PC-3 (cell line): ENCODE data around the gene IFNL4. TPM values are rescaled to one million over a fixed set of nuclear protein-coding genes. Genes with fewer than 3 reads are reported as not detected.

ENCODE experiments used
- ATAC-seq: fragments of 200-7000 bp; cut with Tn5 transposase; 2 replicates; pipeline ENCODE4 v1.9.1; 2020; ENCODE audit warnings: mild to moderate bottlenecking, moderate library complexity
- BruUV-seq: library from RNA; stranded (reverse); fragments of 400-500 nt; replicated peaks from 2 replicates; lab custom pipeline; 2021; lab: Mats Ljungman, UMichigan
- CTCF ChIA-PET: fragments of 300-600 bp; sonication (Branson Sonifier 250); formaldehyde crosslinking; loops from one replicate; lab custom pipeline; 2022; ENCODE audit warnings: antibody characterized with exemption; lab: Charles Lee
- POLR2A ChIA-PET: fragments of 300-600 bp; sonication (Branson Sonifier 250); formaldehyde crosslinking; loops from one replicate; lab custom pipeline; 2022; ENCODE audit warnings: antibody characterized with exemption; ENCODE audit not compliant: unreplicated experiment; lab: Charles Lee
- DNase-seq: peaks from one replicate; pipeline ENCODE4 v3.0.0-alpha.2; 2015
- H2AFZ ChIP-seq: fragments of 300-600 bp; sonication (generic); 2 replicates; pipeline ENCODE4 v1.6.0; 2016; ENCODE audit warnings: antibody characterized with exemption, low read length
- H3F3A ChIP-seq: fragments of 300-600 bp; sonication (generic); one replicate; pipeline ENCODE4 v1.6.0; 2017; ENCODE audit warnings: antibody characterized with exemption, low read length, control low read depth, mild to moderate bottlenecking; ENCODE audit not compliant: unreplicated experiment
- H3K27ac ChIP-seq: fragments of 300-600 bp; sonication (generic); 2 replicates; pipeline ENCODE4 v1.5.1; 2016; ENCODE audit warnings: mild to moderate bottlenecking, low read length
- H3K27me3 ChIP-seq: fragments of 300-600 bp; sonication (generic); 2 replicates; pipeline ENCODE4 v1.6.1; 2016; ENCODE audit warnings: low read length, mixed read lengths
- H3K36me3 ChIP-seq: fragments of 300-600 bp; sonication (generic); 2 replicates; pipeline ENCODE4 v1.6.1; 2016; ENCODE audit warnings: low read depth, mixed run types, low read length, mixed read lengths
- H3K4me1 ChIP-seq: fragments of 300-600 bp; sonication (generic); 2 replicates; pipeline ENCODE4 v1.5.1; 2016; ENCODE audit warnings: low read length; ENCODE audit not compliant: insufficient read depth
- H3K4me2 ChIP-seq: fragments of 300-600 bp; sonication (generic); 2 replicates; pipeline ENCODE4 v1.6.0; 2016; ENCODE audit warnings: low read length
- H3K4me3 ChIP-seq: fragments of 300-600 bp; sonication (generic); 2 replicates; pipeline ENCODE4 v1.5.1; 2016; ENCODE audit warnings: mild to moderate bottlenecking, low read length, mixed read lengths
- H3K79me2 ChIP-seq: fragments of 300-600 bp; sonication (generic); 2 replicates; pipeline ENCODE4 v1.6.1; 2017; ENCODE audit warnings: low read length, mixed read lengths
- H3K9ac ChIP-seq: fragments of 300-600 bp; sonication (generic); 2 replicates; pipeline ENCODE4 v1.6.0; 2016; ENCODE audit warnings: mild to moderate bottlenecking, low read length
- H3K9me2 ChIP-seq: fragments of 300-600 bp; sonication (generic); replicated peaks from 2 replicates; pipeline ENCODE4 v1.6.1; 2016; ENCODE audit warnings: mixed run types, low read length, mixed read lengths
- H3K9me3 ChIP-seq: fragments of 300-600 bp; sonication (generic); 2 replicates; pipeline ENCODE4 v1.6.1; 2016; ENCODE audit warnings: low read length, mixed read lengths
- H4K20me1 ChIP-seq: fragments of 300-600 bp; sonication (generic); 2 replicates; pipeline ENCODE4 v1.6.1; 2016; ENCODE audit warnings: low read length, mixed read lengths
- EZH2 ChIP-seq: fragments of 300-600 bp; sonication (generic); IDR thresholded peaks from one replicate; pipeline ENCODE4 v1.6.1; 2017; ENCODE audit warnings: antibody characterized with exemption, mild to moderate bottlenecking, low read length; ENCODE audit not compliant: unreplicated experiment
- EZH2phosphoT487 ChIP-seq: fragments of 300-600 bp; sonication (generic); IDR thresholded peaks from 2 replicates; pipeline ENCODE4 v1.6.1; 2018; ENCODE audit warnings: mild to moderate bottlenecking, antibody characterized with exemption, low read length, borderline replicate concordance
- intact Hi-C: fragments of 100-400 bp; cut with micrococcal nuclease; formaldehyde crosslinking; loops from 2 replicates; pipeline ENCODE4 v1.9.0; 2023
- total RNA-seq: library from RNA; depleted of rRNA; stranded (reverse); fragments of >200 nt; gene quantifications from 2 replicates; pipeline ENCODE4 v1.2.3, GENCODE V29; 2014
- TF ChIP-seq, protein P1 (sequence below): fragments of 300-600 bp; sonication (generic); conservative IDR thresholded peaks from 2 replicates; pipeline ENCODE4 v1.5.1; 2017; ENCODE audit warnings: antibody characterized with exemption, low read depth, mild to moderate bottlenecking, low read length

Gene IFNL4
- total RNA-seq, 1 experiment from 2014 or later, result not detected

DNA sequence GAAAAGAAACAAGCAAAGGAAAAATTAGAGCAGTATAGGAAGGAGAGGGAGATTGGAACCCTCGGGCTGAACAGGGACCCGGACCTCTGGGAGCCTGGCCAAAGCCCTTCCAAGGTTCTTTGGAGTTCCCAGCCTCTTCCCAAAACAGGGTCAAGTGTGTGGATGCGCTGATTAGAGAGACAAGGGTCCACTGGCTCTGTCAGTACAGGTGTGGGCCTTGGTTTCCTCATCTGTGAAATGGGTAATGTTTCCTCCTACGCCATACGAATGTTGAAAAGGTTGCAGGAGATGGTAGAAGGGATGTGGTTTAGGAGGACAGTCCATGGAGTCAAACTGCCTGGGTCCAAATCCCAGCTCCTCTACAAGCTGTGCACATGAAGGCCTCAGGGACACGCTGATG, 42.5 kb downstream of the IFNL4 start:
- TF ChIP-seq, protein P1, sequence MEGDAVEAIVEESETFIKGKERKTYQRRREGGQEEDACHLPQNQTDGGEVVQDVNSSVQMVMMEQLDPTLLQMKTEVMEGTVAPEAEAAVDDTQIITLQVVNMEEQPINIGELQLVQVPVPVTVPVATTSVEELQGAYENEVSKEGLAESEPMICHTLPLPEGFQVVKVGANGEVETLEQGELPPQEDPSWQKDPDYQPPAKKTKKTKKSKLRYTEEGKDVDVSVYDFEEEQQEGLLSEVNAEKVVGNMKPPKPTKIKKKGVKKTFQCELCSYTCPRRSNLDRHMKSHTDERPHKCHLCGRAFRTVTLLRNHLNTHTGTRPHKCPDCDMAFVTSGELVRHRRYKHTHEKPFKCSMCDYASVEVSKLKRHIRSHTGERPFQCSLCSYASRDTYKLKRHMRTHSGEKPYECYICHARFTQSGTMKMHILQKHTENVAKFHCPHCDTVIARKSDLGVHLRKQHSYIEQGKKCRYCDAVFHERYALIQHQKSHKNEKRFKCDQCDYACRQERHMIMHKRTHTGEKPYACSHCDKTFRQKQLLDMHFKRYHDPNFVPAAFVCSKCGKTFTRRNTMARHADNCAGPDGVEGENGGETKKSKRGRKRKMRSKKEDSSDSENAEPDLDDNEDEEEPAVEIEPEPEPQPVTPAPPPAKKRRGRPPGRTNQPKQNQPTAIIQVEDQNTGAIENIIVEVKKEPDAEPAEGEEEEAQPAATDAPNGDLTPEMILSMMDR, result no peak
- TF ChIP-seq EZH2 (no peak), EZH2phosphoT487 (no peak)
- ATAC-seq (no peak), DNase-seq (no peak)
- no peaks in the 10 kb centered on the region for H3F3A ChIP-seq
- no peaks in the 10 kb centered on the region for H4K20me1 ChIP-seq
- H3K9me3 ChIP-seq, result no peaks in the 10 kb centered on the region
- no peak overlapping the region for H3K4me2 ChIP-seq
- no peak overlapping the region for H3K4me3 ChIP-seq
- intact Hi-C loops, result no loop called here
- no peak overlapping the region for H2AFZ ChIP-seq
- H3K36me3 ChIP-seq, result no peaks in the 10 kb centered on the region
- no peak overlapping the region for H3K9ac ChIP-seq
- no TSS peak for BruUV-seq
- no peaks in the 10 kb centered on the region for H3K9me2 ChIP-seq
- ChIA-PET POLR2A (no interaction called here), CTCF (no interaction called here)
- no peaks in the 10 kb centered on the region for H3K4me1 ChIP-seq
- H3K27ac ChIP-seq, result no peak overlapping the region
- H3K79me2 ChIP-seq, result no peaks in the 10 kb centered on the region
- H3K27me3 ChIP-seq, result no peaks in the 10 kb centered on the region

DNA sequence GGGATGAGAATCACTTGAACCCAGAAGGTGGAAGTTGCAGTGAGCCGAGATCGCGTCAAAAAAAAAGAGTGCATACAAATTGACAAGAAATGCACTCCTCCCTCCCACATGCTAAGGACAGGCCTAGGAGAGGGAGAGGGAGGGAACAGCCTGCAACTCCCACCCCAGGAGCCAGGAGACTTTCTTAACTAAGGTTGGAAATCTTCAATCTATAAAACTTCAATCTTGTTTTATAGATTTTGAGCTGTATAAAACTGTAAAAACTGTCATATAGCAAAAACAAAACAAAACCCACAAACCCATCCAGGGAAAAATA, 43.2 kb downstream of the IFNL4 start:
- Histone ChIP-seq H2AFZ (no peak overlapping the region), H3F3A (no peaks in the 10 kb centered on the region), H3K36me3 (no peaks in the 10 kb centered on the region), H3K9ac (no peak overlapping the region), H3K79me2 (no peaks in the 10 kb centered on the region), H4K20me1 (no peaks in the 10 kb centered on the region), H3K9me3 (no peaks in the 10 kb centered on the region), H3K4me2 (no peak overlapping the region), H3K4me1 (no peaks in the 10 kb centered on the region), H3K9me2 (no peaks in the 10 kb centered on the region), H3K4me3 (no peak overlapping the region), H3K27ac (no peak overlapping the region), H3K27me3 (no peaks in the 10 kb centered on the region)
- ATAC-seq, result no peak
- ChIA-PET POLR2A (no interaction called here), CTCF (no interaction called here)
- no peak for DNase-seq
- BruUV-seq, result no TSS peak
- no peak for TF ChIP-seq EZH2phosphoT487
- TF ChIP-seq, protein P1, result no peak
- no peak for TF ChIP-seq EZH2
- intact Hi-C loops, result no loop called here

GRCh38 chr19:39203372-39204341, 45.0 kb downstream of the IFNL4 start, which contains the start of gene SYCN:
SYCN (minus strand) TSS chr19:39204263; CDS start chr19:39204254, 9 bp downstream.
- H3K9ac ChIP-seq, result no peak within 1 kb of the TSS
- CTCF ChIA-PET, result no interaction called here
- DNase-seq, result no peak
- H3K27me3 ChIP-seq, result no peaks in the 10 kb centered on the region
- BruUV-seq, result no TSS peak
- intact Hi-C loops, result no loop called here
- H3K4me2 ChIP-seq, result no peak within 1 kb of the TSS
- H3K9me2 ChIP-seq, result no peaks in the 10 kb centered on the region
- H3K27ac ChIP-seq, result no peak within 1 kb of the TSS
- H3K4me3 ChIP-seq, result no peak within 1 kb of the TSS
- H3K9me3 ChIP-seq, result no peaks in the 10 kb centered on the region
- H3K79me2 ChIP-seq, result no peaks in the 10 kb centered on the region
- no peaks in the 10 kb centered on the region for H3F3A ChIP-seq
- TF ChIP-seq EZH2 (no peak), EZH2phosphoT487 (no peak)
- TF ChIP-seq, protein P1, result no peak
- POLR2A ChIA-PET, result no interaction called here
- no peaks in the 10 kb centered on the region for H4K20me1 ChIP-seq
- H3K36me3 ChIP-seq, result no peaks in the 10 kb centered on the region
- no peak within 1 kb of the TSS for H2AFZ ChIP-seq
- no peak for ATAC-seq
- no peaks in the 10 kb centered on the region for H3K4me1 ChIP-seq
